HG03159 (cell line): Measurements from ENCODE around the gene PGAM2.

Source experiments
- ATAC-seq: cut with Tn5 transposase; IDR thresholded peaks from one replicate; pipeline ENCODE4 v1.9.1; 2021; ENCODE audit warnings: mild to moderate bottlenecking, moderate library complexity; ENCODE audit not compliant: unreplicated experiment

PGAM2 gene

GRCh38 chr7:44065431-44066110, at the start of gene PGAM2:
PGAM2 (minus strand) TSS chr7:44065567; CDS start chr7:44065529, 38 bp downstream.
- ATAC-seq = no peak

GRCh38 chr7:44114586-44115310, 49.4 kb upstream of the PGAM2 start:
- ATAC-seq = no peak

GRCh38 chr7:44113764-44114354, 48.5 kb upstream of the PGAM2 start:
- ATAC-seq = no peak

- no peak for ATAC-seq
Observed at GRCh38 chr7:44112997-44113763, 47.8 kb upstream of the PGAM2 start.

- ATAC-seq = no peak
Observed at GRCh38 chr7:44112231-44112996, 47.0 kb upstream of the PGAM2 start.

GRCh38 chr7:44111761-44112160, 46.4 kb upstream of the PGAM2 start:
- no peak for ATAC-seq

GRCh38 chr7:44110719-44111635, 45.6 kb upstream of the PGAM2 start:
- no peak for ATAC-seq

- ATAC-seq = no peak
Observed at GRCh38 chr7:44109991-44110390, 44.6 kb upstream of the PGAM2 start.

GRCh38 chr7:44108768-44109750, 43.7 kb upstream of the PGAM2 start:
- ATAC-seq = no peak

GRCh38 chr7:44107961-44108767, 42.8 kb upstream of the PGAM2 start:
- no peak for ATAC-seq

GRCh38 chr7:44107116-44107960, 42.0 kb upstream of the PGAM2 start:
- no peak for ATAC-seq

- no peak for ATAC-seq
Observed at GRCh38 chr7:44106311-44107065, 41.1 kb upstream of the PGAM2 start.

GRCh38 chr7:44105832-44106231, 40.5 kb upstream of the PGAM2 start:
- no peak for ATAC-seq

GRCh38 chr7:44104860-44105771, 39.7 kb upstream of the PGAM2 start:
- ATAC-seq = no peak
